Muscle layer of colon (tissue), 2 donors: Measurements from ENCODE around the gene PAX6.
"Not testable (repeated sequence)": the region's sequence is repeated elsewhere in the genome, so short reads cannot be mapped to it uniquely, and the experiment has no call there.

Experiments used
- H3K27ac ChIP-seq: one replicate; pipeline ENCODE4 v1.7.0; 2013; ENCODE audit warnings: low read depth, mild to moderate bottlenecking, low read length, moderate library complexity
- H3K27me3 ChIP-seq, 2 donors: one replicate each; pipeline ENCODE4 v1.7.0; 2013; ENCODE audit warnings: low read length in 2 of 2, mild to moderate bottlenecking in 2 of 2; ENCODE audit not compliant: insufficient read depth in 2 of 2, control insufficient read depth in 1 of 2
- H3K36me3 ChIP-seq: one replicate; pipeline ENCODE4 v1.7.0; 2013; ENCODE audit warnings: mild to moderate bottlenecking, low read length; ENCODE audit not compliant: insufficient read depth
- H3K4me1 ChIP-seq: one replicate; pipeline ENCODE4 v1.7.0; 2013; ENCODE audit warnings: mild to moderate bottlenecking, low read length; ENCODE audit not compliant: insufficient read depth
- H3K4me3 ChIP-seq, 2 donors: one replicate each; pipeline ENCODE4 v1.7.0; 2013; ENCODE audit warnings: low read length in 2 of 2, low read depth in 1 of 2, mild to moderate bottlenecking in 1 of 2, moderate library complexity in 1 of 2
- H3K9ac ChIP-seq: one replicate; pipeline ENCODE4 v1.7.0; 2013; ENCODE audit warnings: low read length
- H3K9me3 ChIP-seq: one replicate; pipeline ENCODE4 v1.7.0; 2013; ENCODE audit warnings: mild to moderate bottlenecking, low read length
- donor health status: abdominal sarcoma.
- donor health status: Adenocarcinoma of cecum.

Gene PAX6

GRCh38 chr11:31768749-31769640 is 42.1 kb downstream of the PAX6 start:
- Histone ChIP-seq H3K9me3 (no peaks in the 10 kb centered on the region), H3K36me3 (no peaks in the 10 kb centered on the region), H3K27ac (no peak overlapping the region), H3K4me3 (no peak overlapping the region), H3K27me3 (no peaks in the 10 kb centered on the region), H3K9ac (no peak overlapping the region), H3K4me1 (no peaks in the 10 kb centered on the region)

GRCh38 chr11:31767685-31768084 is 43.4 kb downstream of the PAX6 start:
- no peaks in the 10 kb centered on the region for H3K9me3 ChIP-seq
- H3K27me3 ChIP-seq, result no peaks in the 10 kb centered on the region
- no peaks in the 10 kb centered on the region for H3K4me1 ChIP-seq
- H3K9ac ChIP-seq, result no peak overlapping the region
- H3K4me3 ChIP-seq, result no peak overlapping the region
- no peaks in the 10 kb centered on the region for H3K36me3 ChIP-seq
- no peak overlapping the region for H3K27ac ChIP-seq

GRCh38 chr11:31767066-31767465 is 44.1 kb downstream of the PAX6 start:
- H3K36me3 ChIP-seq, result no peaks in the 10 kb centered on the region
- no peaks in the 10 kb centered on the region for H3K4me1 ChIP-seq
- no peak overlapping the region for H3K27ac ChIP-seq
- H3K9ac ChIP-seq, result no peak overlapping the region
- H3K9me3 ChIP-seq, result no peaks in the 10 kb centered on the region
- H3K27me3 ChIP-seq, result no peaks in the 10 kb centered on the region
- H3K4me3 ChIP-seq, result no peak overlapping the region

- no peaks in the 10 kb centered on the region for H3K27me3 ChIP-seq
- H3K4me1 ChIP-seq, result no peaks in the 10 kb centered on the region
- no peaks in the 10 kb centered on the region for H3K9me3 ChIP-seq
- no peaks in the 10 kb centered on the region for H3K36me3 ChIP-seq
- no peak overlapping the region for H3K27ac ChIP-seq
- no peak overlapping the region for H3K4me3 ChIP-seq
- H3K9ac ChIP-seq, result no peak overlapping the region
Measured at GRCh38 chr11:31764766-31765165, 46.4 kb downstream of the PAX6 start.

GRCh38 chr11:31764261-31764660 is 46.9 kb downstream of the PAX6 start:
- no peaks in the 10 kb centered on the region for H3K4me1 ChIP-seq
- H3K27ac ChIP-seq, result no peak overlapping the region
- H3K27me3 ChIP-seq, result no peaks in the 10 kb centered on the region
- H3K36me3 ChIP-seq, result no peaks in the 10 kb centered on the region
- no peak overlapping the region for H3K4me3 ChIP-seq
- H3K9ac ChIP-seq, result no peak overlapping the region
- H3K9me3 ChIP-seq, result no peaks in the 10 kb centered on the region

GRCh38 chr11:31763296-31763695 is 47.8 kb downstream of the PAX6 start:
- Histone ChIP-seq H3K4me3 (no peak overlapping the region), H3K36me3 (no peaks in the 10 kb centered on the region), H3K27me3 (no peaks in the 10 kb centered on the region), H3K9ac (no peak overlapping the region), H3K27ac (no peak overlapping the region), H3K4me1 (no peaks in the 10 kb centered on the region), H3K9me3 (no peaks in the 10 kb centered on the region)

GRCh38 chr11:31761636-31762035 is 49.5 kb downstream of the PAX6 start:
- no peaks in the 10 kb centered on the region for H3K27me3 ChIP-seq

GRCh38 chr11:31757260-31757835 is 53.8 kb downstream of the PAX6 start:
- Histone ChIP-seq H3K4me1 (no peaks in the 10 kb centered on the region), H3K4me3 (no peak overlapping the region), H3K27ac (no peak overlapping the region), H3K27me3 (no peaks in the 10 kb centered on the region), H3K36me3 (no peaks in the 10 kb centered on the region), H3K9me3 (no peaks in the 10 kb centered on the region), H3K9ac (no peak overlapping the region)

More at GRCh38 chr11:31761636-31762035, 49.5 kb downstream of the PAX6 start:
- no peak overlapping the region for H3K27ac ChIP-seq
- no peaks in the 10 kb centered on the region for H3K36me3 ChIP-seq
- H3K4me1 ChIP-seq, result no peaks in the 10 kb centered on the region
- H3K9ac ChIP-seq, result no peak overlapping the region
- no peak overlapping the region for H3K4me3 ChIP-seq
- H3K9me3 ChIP-seq, result no peaks in the 10 kb centered on the region

GRCh38 chr11:31747581-31747980 is 63.5 kb downstream of the PAX6 start:
- H3K4me3 ChIP-seq, result no peak overlapping the region
- H3K36me3 ChIP-seq, result no peaks in the 10 kb centered on the region
- no peak overlapping the region for H3K9ac ChIP-seq
- no peaks in the 10 kb centered on the region for H3K9me3 ChIP-seq
- no peaks in the 10 kb centered on the region for H3K4me1 ChIP-seq
- H3K27me3 ChIP-seq, result no peaks in the 10 kb centered on the region
- no peak overlapping the region for H3K27ac ChIP-seq

- not testable (repeated sequence) for H3K4me3 ChIP-seq, H3K27ac ChIP-seq, H3K36me3 ChIP-seq, H3K27me3 ChIP-seq, H3K4me1 ChIP-seq, H3K9ac ChIP-seq, H3K9me3 ChIP-seq
Measured at GRCh38 chr11:31740731-31741368, 70.3 kb downstream of the PAX6 start.

- Histone ChIP-seq H3K27ac (no peak overlapping the region), H3K27me3 (no peaks in the 10 kb centered on the region), H3K4me1 (no peaks in the 10 kb centered on the region), H3K9ac (no peak overlapping the region), H3K36me3 (no peaks in the 10 kb centered on the region), H3K4me3 (no peak overlapping the region), H3K9me3 (no peaks in the 10 kb centered on the region)
Measured at GRCh38 chr11:31740131-31740530, 71.0 kb downstream of the PAX6 start.
